Ectodermal cell (in vitro differentiated cells): ENCODE data around the gene PAN2. TPM values are rescaled to one million over a fixed set of nuclear protein-coding genes. Genes with fewer than 3 reads are reported as not detected.

ENCODE experiments used
- H3K27ac ChIP-seq: 2 replicates; pipeline ENCODE4 v1.7.0; 2013; ENCODE audit warnings: mild to moderate bottlenecking, low read depth, low read length; ENCODE audit not compliant: insufficient read depth, poor library complexity, severe bottlenecking
- H3K27me3 ChIP-seq: 2 replicates; pipeline ENCODE4 v1.7.0; 2013; ENCODE audit warnings: mild to moderate bottlenecking, low read length; ENCODE audit not compliant: insufficient read depth, control insufficient read depth, poor library complexity, severe bottlenecking
- H3K36me3 ChIP-seq: one replicate; pipeline ENCODE4 v1.7.0; 2013; ENCODE audit warnings: low read length; ENCODE audit not compliant: control insufficient read depth, insufficient read depth
- H3K4me1 ChIP-seq: one replicate; pipeline ENCODE4 v1.7.0; 2013; ENCODE audit warnings: low read length; ENCODE audit not compliant: control insufficient read depth, insufficient read depth
- H3K4me3 ChIP-seq: 2 replicates; pipeline ENCODE4 v1.7.0; 2013; ENCODE audit warnings: low read depth, low read length, control low read depth; ENCODE audit not compliant: insufficient read depth
- H3K9me3 ChIP-seq: 2 replicates; pipeline ENCODE4 v1.7.0; 2013; ENCODE audit warnings: mild to moderate bottlenecking, low read length, moderate library complexity; ENCODE audit not compliant: control insufficient read depth
- WGBS, 2 experiments: methylation state at CpG; one replicate each; pipeline ENCODE4 v1.1.7; 2013; ENCODE audit warnings: missing lambda C conversion rate in 2 of 2; 5-methylcytosine and 5-hydroxymethylcytosine counted together
- polyA plus RNA-seq, 4 experiments: library from polyadenylated mRNA; stranded (reverse); fragments of 50-300 nt; gene quantifications; one replicate each; pipeline ENCODE4 v1.2.3, GENCODE V29; 2013

Gene PAN2, protein sequence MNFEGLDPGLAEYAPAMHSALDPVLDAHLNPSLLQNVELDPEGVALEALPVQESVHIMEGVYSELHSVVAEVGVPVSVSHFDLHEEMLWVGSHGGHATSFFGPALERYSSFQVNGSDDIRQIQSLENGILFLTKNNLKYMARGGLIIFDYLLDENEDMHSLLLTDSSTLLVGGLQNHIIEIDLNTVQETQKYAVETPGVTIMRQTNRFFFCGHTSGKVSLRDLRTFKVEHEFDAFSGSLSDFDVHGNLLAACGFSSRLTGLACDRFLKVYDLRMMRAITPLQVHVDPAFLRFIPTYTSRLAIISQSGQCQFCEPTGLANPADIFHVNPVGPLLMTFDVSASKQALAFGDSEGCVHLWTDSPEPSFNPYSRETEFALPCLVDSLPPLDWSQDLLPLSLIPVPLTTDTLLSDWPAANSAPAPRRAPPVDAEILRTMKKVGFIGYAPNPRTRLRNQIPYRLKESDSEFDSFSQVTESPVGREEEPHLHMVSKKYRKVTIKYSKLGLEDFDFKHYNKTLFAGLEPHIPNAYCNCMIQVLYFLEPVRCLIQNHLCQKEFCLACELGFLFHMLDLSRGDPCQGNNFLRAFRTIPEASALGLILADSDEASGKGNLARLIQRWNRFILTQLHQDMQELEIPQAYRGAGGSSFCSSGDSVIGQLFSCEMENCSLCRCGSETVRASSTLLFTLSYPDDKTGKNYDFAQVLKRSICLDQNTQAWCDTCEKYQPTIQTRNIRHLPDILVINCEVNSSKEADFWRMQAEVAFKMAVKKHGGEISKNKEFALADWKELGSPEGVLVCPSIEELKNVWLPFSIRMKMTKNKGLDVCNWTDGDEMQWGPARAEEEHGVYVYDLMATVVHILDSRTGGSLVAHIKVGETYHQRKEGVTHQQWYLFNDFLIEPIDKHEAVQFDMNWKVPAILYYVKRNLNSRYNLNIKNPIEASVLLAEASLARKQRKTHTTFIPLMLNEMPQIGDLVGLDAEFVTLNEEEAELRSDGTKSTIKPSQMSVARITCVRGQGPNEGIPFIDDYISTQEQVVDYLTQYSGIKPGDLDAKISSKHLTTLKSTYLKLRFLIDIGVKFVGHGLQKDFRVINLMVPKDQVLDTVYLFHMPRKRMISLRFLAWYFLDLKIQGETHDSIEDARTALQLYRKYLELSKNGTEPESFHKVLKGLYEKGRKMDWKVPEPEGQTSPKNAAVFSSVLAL
- polyA plus RNA-seq (2013, experiment 1 of 4): 72.3 TPM
- polyA plus RNA-seq (2013, experiment 2 of 4): 72.0 TPM
- polyA plus RNA-seq (2013, experiment 3 of 4): 53.4 TPM
- 70.1 TPM for polyA plus RNA-seq (2013, experiment 4 of 4)

DNA sequence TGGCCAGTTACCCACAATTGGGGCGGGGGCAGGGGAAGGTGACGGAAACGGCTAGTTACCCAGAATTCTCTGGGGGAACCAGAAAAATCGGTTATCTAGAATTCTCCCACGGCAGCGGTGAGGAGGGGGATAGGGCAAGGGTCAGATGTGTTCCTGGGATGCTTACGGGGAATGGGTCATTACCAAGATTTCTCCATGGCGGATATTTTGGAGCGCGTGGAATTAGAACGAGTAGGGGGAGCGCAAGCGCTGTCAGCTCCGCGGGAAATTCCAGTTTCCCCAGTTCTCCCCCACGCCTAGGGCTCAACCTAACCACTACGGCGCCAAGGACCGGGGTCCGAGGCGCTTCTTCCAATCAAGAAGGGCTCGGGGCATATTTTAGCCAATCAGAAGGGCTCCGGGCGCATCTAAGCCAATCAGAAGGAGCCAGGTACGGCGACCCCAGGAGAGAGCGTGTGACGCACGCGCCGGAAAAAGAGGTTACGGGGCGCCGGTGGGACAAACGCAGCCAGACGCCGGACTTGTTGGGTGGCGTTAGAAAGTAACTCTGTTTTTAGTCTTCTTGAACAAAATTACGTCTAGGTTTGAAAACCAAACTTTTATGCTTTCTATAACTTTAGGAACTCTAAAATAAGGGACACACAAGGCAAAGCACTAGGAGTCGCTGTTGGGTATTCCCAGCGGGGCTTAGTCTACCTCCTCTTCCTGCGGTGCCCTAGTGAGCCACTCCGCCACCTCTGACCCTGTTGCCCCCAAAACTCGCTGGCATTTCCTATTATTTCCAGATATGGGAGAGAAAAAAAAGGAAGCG, at the start of gene PAN2:
TSS of gene PAN2 (minus strand) at position 322 of the 811 bp plus-strand sequence. CDS start 906 bp downstream, outside the sequence.
- peaks cover 12% of the 10 kb centered on the region for H3K4me1 ChIP-seq
- H3K27ac ChIP-seq: peak within 1 kb of the TSS; percentile 92
- H3K36me3 ChIP-seq: no peaks in the 10 kb centered on the region
- H3K9me3 ChIP-seq: no peaks in the 10 kb centered on the region
- peak within 1 kb of the TSS; percentile 41 for H3K4me3 ChIP-seq
- WGBS, 2 experiments: 1% methylated on average over 45 of the region's 45 CpGs
- H3K27me3 ChIP-seq: no peaks in the 10 kb centered on the region

DNA sequence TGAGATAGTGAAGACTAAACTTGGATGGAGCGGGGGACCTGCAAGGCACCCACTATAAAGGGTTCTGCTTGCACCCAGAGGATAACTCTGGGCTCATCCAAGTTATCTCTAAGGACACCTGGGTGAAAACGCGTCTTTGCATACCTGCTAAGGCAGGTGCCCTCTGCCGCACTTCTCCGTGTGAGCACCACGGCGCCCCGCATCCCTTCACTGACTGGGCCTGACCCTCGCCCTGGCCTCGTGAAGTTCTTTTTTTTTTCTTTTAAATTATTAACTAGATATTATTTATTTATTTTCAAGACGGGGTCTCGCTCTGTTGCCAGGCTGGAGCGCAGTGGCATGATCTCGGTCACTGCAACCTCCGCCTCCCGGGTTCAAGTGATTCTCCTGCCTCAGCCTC, 48.8 kb upstream of the PAN2 start:
- Histone ChIP-seq H3K4me3 (no peak overlapping the region), H3K36me3 (no peaks in the 10 kb centered on the region), H3K27me3 (no peaks in the 10 kb centered on the region), H3K4me1 (peaks cover 4% of the 10 kb centered on the region), H3K27ac (no peak overlapping the region), H3K9me3 (no peaks in the 10 kb centered on the region)
- WGBS, 2 experiments: 90 to 96% methylated on average over 14 to 16 of the region's 16 CpGs

DNA sequence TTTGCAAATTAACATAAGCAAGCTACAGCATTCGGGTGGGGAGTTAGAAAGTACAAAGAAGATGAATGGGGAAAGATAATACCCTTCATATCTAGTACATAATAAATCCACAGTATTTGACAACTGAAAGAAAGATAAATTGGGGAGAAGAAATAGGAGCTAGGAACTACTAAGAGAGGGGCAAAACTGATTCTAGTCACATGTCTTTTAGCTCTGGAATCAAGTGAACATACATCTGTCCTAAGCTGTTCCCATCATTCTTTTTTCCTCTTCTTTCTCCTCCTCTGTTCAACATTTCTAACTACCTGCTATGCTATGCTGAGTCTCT, 44.2 kb upstream of the PAN2 start:
- WGBS, 2 experiments: no CpG with 5 or more reads among the region's 1 CpG
- Histone ChIP-seq H3K27me3 (no peaks in the 10 kb centered on the region), H3K4me3 (no peak overlapping the region), H3K9me3 (no peaks in the 10 kb centered on the region), H3K4me1 (no peaks in the 10 kb centered on the region), H3K27ac (no peak overlapping the region), H3K36me3 (no peaks in the 10 kb centered on the region)

DNA sequence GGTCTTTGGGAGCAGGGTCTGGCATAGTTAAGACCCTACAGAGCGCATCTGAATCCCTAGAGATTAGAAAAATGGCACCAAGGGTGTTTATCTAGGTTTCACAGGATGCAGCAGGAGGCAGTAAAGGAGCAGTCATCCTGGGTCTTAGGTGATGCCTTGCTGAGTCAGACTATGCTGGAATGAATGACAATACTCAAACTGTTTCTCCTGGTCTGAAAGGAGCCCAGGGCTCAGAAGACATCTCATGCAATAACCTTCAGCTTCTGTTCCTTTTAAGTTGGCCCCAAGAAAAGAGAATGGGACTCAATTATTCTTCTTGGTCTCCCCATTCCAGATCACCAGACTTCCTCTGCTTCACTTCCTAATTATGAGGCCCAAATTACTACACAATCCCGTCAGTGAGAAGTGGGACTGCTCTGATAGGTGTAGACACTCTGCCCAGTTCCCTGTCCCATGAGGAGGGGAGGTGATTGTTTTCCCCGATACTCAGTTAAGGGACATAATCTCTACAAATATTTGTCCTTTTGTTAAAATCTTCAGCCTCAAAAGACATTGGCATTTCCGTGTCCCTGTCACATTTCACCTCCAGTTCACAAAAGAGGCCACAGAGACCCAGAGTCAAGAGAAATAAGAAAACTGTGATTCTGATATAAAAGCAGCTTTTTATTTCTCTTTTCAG, 43.6 kb upstream of the PAN2 start:
- no peak overlapping the region for H3K27ac ChIP-seq
- H3K4me1 ChIP-seq: no peaks in the 10 kb centered on the region
- H3K36me3 ChIP-seq: no peaks in the 10 kb centered on the region
- no peaks in the 10 kb centered on the region for H3K27me3 ChIP-seq
- WGBS, 2 experiments: 84 to 95% methylated on average over 3 to 4 of the region's 4 CpGs
- H3K4me3 ChIP-seq: no peak overlapping the region
- no peaks in the 10 kb centered on the region for H3K9me3 ChIP-seq

DNA sequence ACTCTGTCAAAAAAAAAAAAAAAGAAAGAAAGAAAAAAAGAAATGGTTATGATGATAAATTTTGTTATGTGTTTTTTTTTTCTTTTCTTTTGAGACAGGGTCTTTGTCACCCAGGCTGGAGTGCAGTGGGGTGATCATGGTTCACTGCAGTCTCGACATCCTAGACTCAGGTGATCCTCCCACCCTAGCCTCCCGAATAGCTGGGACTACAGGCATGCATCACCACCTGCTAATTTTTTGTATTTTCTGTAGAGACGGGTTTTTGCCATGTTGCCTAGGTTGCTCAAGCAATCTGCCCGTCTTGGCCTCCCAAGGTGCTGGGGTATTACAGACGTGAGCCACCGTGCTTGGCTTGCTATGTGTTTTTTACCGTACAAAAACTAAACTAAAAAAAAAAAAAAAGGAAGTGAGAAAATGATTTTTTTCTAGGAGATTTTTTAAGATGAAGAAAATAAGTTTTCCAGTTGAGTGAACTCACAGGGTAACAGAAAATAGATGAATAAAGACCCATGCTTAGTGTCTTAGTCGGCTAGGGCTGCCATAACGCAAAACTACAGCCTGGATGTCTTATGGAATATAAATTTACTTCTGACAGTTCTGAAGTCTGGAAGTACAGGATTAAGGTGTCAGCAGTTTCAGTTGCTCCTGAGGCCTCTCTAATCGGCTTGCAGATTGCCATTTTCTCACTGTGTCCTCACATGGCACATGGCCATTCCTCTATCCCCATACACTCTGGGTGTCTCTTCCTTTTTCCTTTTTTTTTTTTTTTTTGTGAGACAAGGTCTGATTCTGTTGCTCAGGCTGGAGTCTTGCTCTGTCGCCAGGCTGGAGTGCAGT, 42.0 kb upstream of the PAN2 start:
- H3K4me1 ChIP-seq: no peaks in the 10 kb centered on the region
- H3K27ac ChIP-seq: no peak overlapping the region
- no peaks in the 10 kb centered on the region for H3K27me3 ChIP-seq
- no peak overlapping the region for H3K4me3 ChIP-seq
- WGBS, 2 experiments: 90 to 93% methylated on average over 8 to 11 of the region's 11 CpGs
- H3K9me3 ChIP-seq: no peaks in the 10 kb centered on the region
- H3K36me3 ChIP-seq: no peaks in the 10 kb centered on the region

DNA sequence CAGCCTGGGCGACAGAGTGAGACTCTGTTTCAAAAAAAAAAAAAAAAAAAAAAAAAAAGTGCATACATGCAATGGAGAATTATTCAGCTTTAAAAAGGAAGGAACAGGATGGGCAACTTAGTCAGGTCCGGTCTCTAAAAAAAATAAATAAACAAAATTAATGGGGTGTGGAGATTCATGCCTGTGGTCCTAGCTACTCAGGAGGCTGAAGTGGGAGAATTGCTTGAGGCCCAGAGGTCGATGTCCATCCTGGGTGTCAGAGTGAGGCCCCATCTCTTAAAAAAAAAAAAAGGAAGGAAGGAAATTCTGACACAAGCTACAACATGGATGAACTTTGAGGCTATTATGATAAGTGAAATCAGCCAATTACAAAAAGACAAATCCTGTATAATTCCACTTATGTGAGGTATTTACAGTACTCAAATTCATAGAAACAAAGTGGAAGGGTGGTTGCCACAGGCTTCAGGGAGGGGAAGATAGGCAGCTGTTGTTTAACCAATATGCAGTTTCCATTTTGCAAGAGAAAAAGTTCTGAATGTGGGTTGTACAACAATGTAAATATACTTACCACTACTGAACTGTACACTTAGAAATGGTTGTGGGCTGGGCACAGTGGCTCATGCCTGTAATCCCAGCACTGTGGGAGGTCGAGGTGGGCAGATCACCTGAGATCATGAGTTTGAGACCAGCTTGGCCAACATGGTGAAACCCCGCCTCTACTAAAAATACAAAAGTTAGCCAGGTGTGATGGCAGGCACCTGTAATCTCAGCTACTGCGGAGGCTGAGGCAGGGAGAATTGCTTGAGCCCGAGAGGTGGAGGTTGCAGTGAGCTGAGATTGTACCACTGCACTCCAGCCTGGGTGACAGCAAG, 41.2 kb upstream of the PAN2 start:
- Histone ChIP-seq H3K27ac (no peak overlapping the region), H3K9me3 (no peaks in the 10 kb centered on the region), H3K4me1 (no peaks in the 10 kb centered on the region), H3K4me3 (no peak overlapping the region), H3K27me3 (no peaks in the 10 kb centered on the region), H3K36me3 (no peaks in the 10 kb centered on the region)
- WGBS, 2 experiments: 90 to 94% methylated on average over 6 to 7 of the region's 7 CpGs

DNA sequence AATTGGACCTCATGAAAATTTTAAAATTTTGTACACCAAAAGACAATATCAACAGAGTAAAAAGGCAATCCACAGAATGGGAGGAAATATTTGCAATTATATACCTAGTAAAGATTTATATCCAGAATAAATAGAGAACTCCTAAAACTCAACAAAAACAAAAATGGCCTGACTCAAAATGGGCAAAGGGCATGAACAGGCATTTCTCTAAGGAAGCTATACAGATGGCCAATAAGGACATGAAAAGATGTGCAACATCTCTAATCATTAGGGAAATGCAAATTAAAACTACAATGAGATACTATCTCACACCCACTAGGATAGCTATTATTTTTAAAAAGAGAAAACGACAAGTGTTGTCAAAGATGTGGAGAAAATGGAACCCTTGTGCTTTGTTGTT, 39.7 kb upstream of the PAN2 start:
- WGBS, 2 experiments: 91 to 93% methylated on average over 1 of the region's 1 CpG

DNA sequence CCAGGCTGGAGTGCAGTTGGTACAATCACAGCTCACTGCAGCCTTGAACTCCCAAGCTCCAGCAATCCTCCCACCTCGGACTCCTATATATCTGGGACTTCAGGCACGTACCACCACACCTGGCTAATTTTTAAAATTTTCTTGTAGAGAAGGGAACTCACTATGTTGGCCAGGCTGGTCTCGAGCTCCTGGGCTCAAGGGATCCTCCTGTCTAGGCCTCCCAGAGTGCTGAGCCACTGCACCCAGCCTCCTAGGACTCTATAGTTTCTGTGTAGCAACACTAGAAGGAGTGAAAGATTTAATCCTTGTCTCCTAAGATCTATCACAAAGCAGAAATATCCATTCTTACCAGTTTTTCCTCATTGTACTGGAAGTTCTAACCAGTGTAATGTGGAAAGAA, 33.1 kb upstream of the PAN2 start:
- no peaks in the 10 kb centered on the region for H3K4me1 ChIP-seq
- WGBS, 2 experiments: 87 to 93% methylated on average over 3 of the region's 3 CpGs
- no peak overlapping the region for H3K4me3 ChIP-seq
- no peaks in the 10 kb centered on the region for H3K36me3 ChIP-seq
- H3K27me3 ChIP-seq: peaks cover 3% of the 10 kb centered on the region
- H3K9me3 ChIP-seq: no peaks in the 10 kb centered on the region
- no peak overlapping the region for H3K27ac ChIP-seq

More for the DNA sequence above, 39.7 kb upstream of the PAN2 start:
- Histone ChIP-seq H3K27ac (no peak overlapping the region), H3K4me3 (no peak overlapping the region), H3K4me1 (no peaks in the 10 kb centered on the region), H3K9me3 (no peaks in the 10 kb centered on the region), H3K36me3 (no peaks in the 10 kb centered on the region), H3K27me3 (no peaks in the 10 kb centered on the region)
